ENCODE results near the gene ASTN2. TPM values are rescaled to one million over a fixed set of nuclear protein-coding genes. Genes with fewer than 3 reads are reported as not detected.

Gene ASTN2
- total RNA-seq, 1 donor from 2014 or later = 2.7 TPM

GRCh38 chr9:117273612-117274011 is 141.2 kb downstream of the ASTN2 start:
- intact Hi-C loops (cut with micrococcal nuclease) = no loop called here

GRCh38 chr9:117268847-117269446 is 145.9 kb downstream of the ASTN2 start:
- no peaks in the 10 kb centered on the region for H3K36me3 Mint-ChIP-seq (ENCODE audit: low read depth)
- H3K27ac Mint-ChIP-seq = no peak overlapping the region
- no peaks in the 10 kb centered on the region for H3K27me3 Mint-ChIP-seq (ENCODE audit: low read depth)
- H3K4me3 Mint-ChIP-seq (ENCODE audit: low read depth) = no peak overlapping the region
- no peaks in the 10 kb centered on the region for H3K9me3 Mint-ChIP-seq
- intact Hi-C loops (cut with micrococcal nuclease) = no loop called here
- no peak for DNase-seq (ENCODE audit: low spot score)
- H3K4me1 Mint-ChIP-seq (ENCODE audit: low read depth) = no peaks in the 10 kb centered on the region

More at GRCh38 chr9:117273612-117274011, 141.2 kb downstream of the ASTN2 start:
- H3K4me1 Mint-ChIP-seq (ENCODE audit: low read depth) = no peaks in the 10 kb centered on the region
- H3K27me3 Mint-ChIP-seq (ENCODE audit: low read depth) = no peaks in the 10 kb centered on the region
- no peaks in the 10 kb centered on the region for H3K9me3 Mint-ChIP-seq
- DNase-seq (ENCODE audit: low spot score) = no peak
- no peak overlapping the region for H3K27ac Mint-ChIP-seq
- no peak overlapping the region for H3K4me3 Mint-ChIP-seq (ENCODE audit: low read depth)
- H3K36me3 Mint-ChIP-seq (ENCODE audit: low read depth) = no peaks in the 10 kb centered on the region

DNA sequence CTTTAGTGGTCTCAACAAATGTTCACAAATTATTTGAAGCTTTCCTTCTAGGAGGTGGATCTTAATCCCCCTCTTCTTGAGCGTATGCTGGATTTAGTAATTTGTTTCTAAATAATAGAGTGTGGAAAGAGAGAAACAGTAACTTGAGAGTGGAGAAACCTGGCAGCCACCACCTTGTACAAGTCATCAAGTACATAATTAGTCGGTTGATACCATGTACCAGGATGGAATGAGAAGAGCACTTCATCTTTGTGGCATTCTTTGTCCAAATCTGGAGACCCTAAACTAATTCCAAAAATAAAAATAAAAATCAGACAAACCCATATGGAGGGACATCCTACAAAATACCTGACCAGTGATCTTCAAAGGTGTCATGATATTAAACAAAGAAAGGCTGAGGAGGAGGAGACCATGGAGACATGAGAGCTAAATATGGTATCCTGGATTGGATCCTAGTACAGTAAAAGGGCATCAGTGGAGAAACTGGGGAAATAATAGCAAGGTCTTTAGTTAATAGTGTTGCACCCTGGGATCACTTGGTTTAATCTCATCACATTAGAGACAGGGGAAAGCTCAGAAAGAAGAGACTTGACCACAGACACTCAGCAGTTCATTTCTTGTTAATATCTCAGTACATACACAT is 147.9 kb downstream of the ASTN2 start:
- H3K27ac Mint-ChIP-seq = no peak overlapping the region
- intact Hi-C loops (cut with micrococcal nuclease) = no loop called here
- no peaks in the 10 kb centered on the region for H3K9me3 Mint-ChIP-seq
- H3K27me3 Mint-ChIP-seq (ENCODE audit: low read depth) = no peaks in the 10 kb centered on the region
- DNase-seq (ENCODE audit: low spot score) = no peak
- no peak overlapping the region for H3K4me3 Mint-ChIP-seq (ENCODE audit: low read depth)
- no peaks in the 10 kb centered on the region for H3K4me1 Mint-ChIP-seq (ENCODE audit: low read depth)
- H3K36me3 Mint-ChIP-seq (ENCODE audit: low read depth) = no peaks in the 10 kb centered on the region

DNA sequence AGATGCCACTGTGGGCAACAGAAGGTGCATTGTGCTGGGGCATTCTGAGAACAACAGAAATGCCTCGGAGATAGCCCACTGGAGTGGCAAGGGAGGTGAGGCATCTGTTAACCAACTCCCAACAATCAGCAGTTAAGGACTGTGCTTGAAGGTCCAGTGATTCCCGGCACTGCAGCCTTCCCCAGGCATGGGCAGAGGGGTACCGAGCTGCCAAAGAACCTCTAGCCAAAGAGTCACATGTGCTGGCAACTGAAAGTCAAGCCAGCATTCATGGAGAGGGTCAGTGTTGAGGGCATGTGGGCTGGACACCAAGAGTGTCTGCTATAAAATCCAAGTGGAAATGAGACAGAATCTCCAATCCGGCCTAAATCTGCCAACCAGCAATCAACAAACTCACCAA is 149.6 kb downstream of the ASTN2 start:
- H3K27ac Mint-ChIP-seq = no peak overlapping the region
- H3K36me3 Mint-ChIP-seq (ENCODE audit: low read depth) = no peaks in the 10 kb centered on the region
- intact Hi-C loops (cut with micrococcal nuclease) = no loop called here
- no peaks in the 10 kb centered on the region for H3K4me1 Mint-ChIP-seq (ENCODE audit: low read depth)
- no peaks in the 10 kb centered on the region for H3K9me3 Mint-ChIP-seq
- H3K27me3 Mint-ChIP-seq (ENCODE audit: low read depth) = no peaks in the 10 kb centered on the region
- no peak overlapping the region for H3K4me3 Mint-ChIP-seq (ENCODE audit: low read depth)
- DNase-seq (ENCODE audit: low spot score) = no peak

DNA sequence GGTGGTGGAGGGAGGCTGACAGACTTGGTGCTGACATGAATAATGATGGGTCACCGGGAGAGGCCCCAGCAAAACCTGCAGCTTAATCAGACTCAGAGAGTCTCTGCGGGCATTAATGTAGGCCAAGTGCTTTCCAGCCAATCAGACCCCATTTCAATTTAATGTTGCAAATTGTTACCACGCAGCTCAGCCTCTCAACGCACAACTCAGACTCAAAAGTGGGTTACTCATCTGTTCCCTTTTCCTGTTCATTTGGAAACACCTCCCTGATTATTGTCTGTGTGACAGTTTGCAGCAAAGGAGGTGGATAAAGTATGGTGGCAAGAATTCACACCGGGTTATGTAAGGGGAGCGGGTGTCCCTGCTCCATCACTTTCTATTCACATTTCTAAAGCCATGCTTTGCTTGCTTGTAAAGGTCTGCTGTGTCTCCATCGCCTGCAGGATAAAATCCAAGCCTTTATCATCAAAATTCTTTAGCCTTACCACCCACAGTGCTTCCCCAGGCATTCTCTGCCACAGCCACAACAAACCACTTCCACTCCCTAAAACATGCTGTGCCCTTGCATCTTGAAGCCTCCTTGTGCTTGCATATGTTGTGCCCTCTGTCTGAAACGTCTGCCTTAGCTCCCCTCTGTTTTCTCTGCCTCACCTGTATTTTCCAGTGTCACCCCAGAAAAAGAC is 156.5 kb downstream of the ASTN2 start:
- H3K27ac Mint-ChIP-seq = no peak overlapping the region
- H3K36me3 Mint-ChIP-seq (ENCODE audit: low read depth) = no peaks in the 10 kb centered on the region
- no peak for DNase-seq (ENCODE audit: low spot score)
- no peaks in the 10 kb centered on the region for H3K9me3 Mint-ChIP-seq
- no peaks in the 10 kb centered on the region for H3K27me3 Mint-ChIP-seq (ENCODE audit: low read depth)
- no peak overlapping the region for H3K4me3 Mint-ChIP-seq (ENCODE audit: low read depth)
- no peaks in the 10 kb centered on the region for H3K4me1 Mint-ChIP-seq (ENCODE audit: low read depth)
- intact Hi-C loops (cut with micrococcal nuclease) = no loop called here

DNA sequence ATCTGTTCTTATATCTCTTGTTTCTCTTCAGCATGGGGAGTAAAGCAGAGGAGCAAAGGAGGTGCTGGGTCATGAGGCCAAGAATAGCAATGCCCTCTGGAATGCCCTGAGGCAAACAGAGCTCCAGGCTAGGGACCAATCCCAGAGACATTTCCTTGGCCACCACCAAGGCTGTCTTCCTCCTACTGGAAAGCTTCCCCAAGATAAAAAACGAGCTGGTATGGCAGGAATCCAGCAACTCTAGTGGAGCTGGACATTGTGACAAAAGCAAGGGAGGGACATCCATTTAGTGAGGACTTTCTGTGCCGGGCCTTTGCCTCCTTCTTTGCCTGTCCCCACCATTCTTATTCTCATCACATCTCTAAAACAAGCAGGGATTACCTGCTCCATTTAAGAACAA is 161.6 kb downstream of the ASTN2 start:
- no peak overlapping the region for H3K4me3 Mint-ChIP-seq (ENCODE audit: low read depth)

DNA sequence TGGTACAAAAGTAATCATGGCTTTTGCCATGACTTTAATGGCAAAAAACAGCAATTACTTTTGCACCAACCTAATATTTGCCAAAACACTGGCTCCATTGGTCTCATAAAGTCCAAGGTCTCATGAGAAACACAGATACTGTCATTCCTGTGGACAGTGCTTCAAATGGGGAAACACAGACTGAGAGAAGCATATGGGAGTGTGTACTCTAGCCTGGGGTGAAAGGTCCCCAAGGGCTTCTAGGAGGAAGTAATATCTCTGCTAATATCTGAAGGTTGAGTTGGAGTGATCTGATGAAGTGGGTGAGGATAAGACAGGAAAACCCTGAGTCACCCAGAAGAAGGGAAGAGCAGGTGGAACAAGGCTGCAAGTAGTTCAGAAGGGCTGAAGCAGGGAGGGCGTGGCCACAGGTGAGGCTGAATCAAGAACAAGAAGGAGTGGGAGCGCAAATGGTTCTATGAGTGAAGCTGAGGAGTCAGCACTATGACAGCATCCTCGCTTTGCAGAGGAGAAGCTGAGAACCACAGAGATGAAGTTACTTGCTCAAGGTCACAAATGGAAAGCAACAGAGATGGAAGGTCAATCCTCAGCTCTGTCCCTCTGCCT is 164.1 kb downstream of the ASTN2 start:
- Mint-ChIP-seq H3K4me3 (ENCODE audit: low read depth) (no peak overlapping the region), H3K36me3 (ENCODE audit: low read depth) (no peaks in the 10 kb centered on the region), H3K4me1 (ENCODE audit: low read depth) (peaks cover 2% of the 10 kb centered on the region), H3K9me3 (no peaks in the 10 kb centered on the region), H3K27me3 (ENCODE audit: low read depth) (no peaks in the 10 kb centered on the region), H3K27ac (no peak overlapping the region)
- no peak for DNase-seq (ENCODE audit: low spot score)
- intact Hi-C loops (cut with micrococcal nuclease) = no loop called here

More for the DNA sequence above, 161.6 kb downstream of the ASTN2 start:
- H3K4me1 Mint-ChIP-seq (ENCODE audit: low read depth) = peaks cover 2% of the 10 kb centered on the region
- no peaks in the 10 kb centered on the region for H3K36me3 Mint-ChIP-seq (ENCODE audit: low read depth)
- DNase-seq (ENCODE audit: low spot score) = no peak
- intact Hi-C loops (cut with micrococcal nuclease) = no loop called here
- no peaks in the 10 kb centered on the region for H3K9me3 Mint-ChIP-seq
- H3K27me3 Mint-ChIP-seq (ENCODE audit: low read depth) = no peaks in the 10 kb centered on the region
- no peak overlapping the region for H3K27ac Mint-ChIP-seq

DNA sequence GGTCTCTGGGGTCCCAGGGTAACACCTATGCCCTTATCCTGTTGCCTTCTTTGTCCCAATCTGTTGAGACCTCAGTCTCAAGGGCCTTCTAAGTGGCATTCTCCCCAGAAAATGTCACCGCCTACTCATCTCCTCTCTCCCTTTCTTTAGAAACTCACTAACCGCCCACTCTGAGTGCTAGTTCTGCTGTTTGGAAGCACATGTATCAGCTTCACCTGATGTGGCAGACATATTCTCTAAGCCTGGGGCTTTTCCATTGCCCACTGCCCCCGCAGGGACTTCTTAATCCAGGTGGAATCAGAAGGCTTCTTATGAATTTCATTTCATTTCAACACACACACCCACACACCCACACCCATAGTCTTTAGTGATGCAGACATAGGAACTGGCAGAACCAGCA is 165.1 kb downstream of the ASTN2 start:
- Mint-ChIP-seq H3K9me3 (no peaks in the 10 kb centered on the region), H3K36me3 (ENCODE audit: low read depth) (no peaks in the 10 kb centered on the region), H3K4me1 (ENCODE audit: low read depth) (peaks cover 2% of the 10 kb centered on the region), H3K27me3 (ENCODE audit: low read depth) (no peaks in the 10 kb centered on the region), H3K27ac (no peak overlapping the region), H3K4me3 (ENCODE audit: low read depth) (no peak overlapping the region)
- intact Hi-C loops (cut with micrococcal nuclease) = no loop called here
- DNase-seq (ENCODE audit: low spot score) = no peak

DNA sequence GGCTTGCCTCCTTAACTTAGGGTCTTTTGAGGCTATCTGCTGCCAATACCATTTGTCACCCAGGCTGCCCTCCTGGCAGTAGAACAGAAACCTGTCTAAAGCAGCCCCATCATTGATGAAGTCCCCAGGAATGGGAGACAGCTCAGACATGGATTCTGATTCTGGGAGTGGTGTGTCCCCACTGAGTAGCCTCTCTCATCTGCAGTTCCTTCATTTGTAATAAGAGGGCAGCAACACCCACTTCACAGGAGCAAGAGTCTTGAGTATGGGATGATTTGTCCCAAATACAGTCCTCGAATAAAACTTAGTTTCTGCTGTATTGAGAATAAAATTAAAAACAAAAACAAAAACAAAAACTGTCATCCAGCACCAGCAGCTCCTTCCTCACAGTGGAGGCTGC is 167.6 kb downstream of the ASTN2 start:
- Mint-ChIP-seq H3K27me3 (ENCODE audit: low read depth) (no peaks in the 10 kb centered on the region), H3K4me3 (ENCODE audit: low read depth) (no peak overlapping the region), H3K9me3 (no peaks in the 10 kb centered on the region), H3K27ac (no peak overlapping the region), H3K36me3 (ENCODE audit: low read depth) (no peaks in the 10 kb centered on the region), H3K4me1 (ENCODE audit: low read depth) (peaks cover 2% of the 10 kb centered on the region)
- intact Hi-C loops (cut with micrococcal nuclease) = no loop called here
- DNase-seq (ENCODE audit: low spot score) = no peak

GRCh38 chr9:117245175-117245829 is 169.6 kb downstream of the ASTN2 start:
- no peak overlapping the region for H3K27ac Mint-ChIP-seq

GRCh38 chr9:117242082-117242481 is 172.8 kb downstream of the ASTN2 start:
- H3K27ac Mint-ChIP-seq = no peak overlapping the region
- H3K27me3 Mint-ChIP-seq (ENCODE audit: low read depth) = no peaks in the 10 kb centered on the region
- no peaks in the 10 kb centered on the region for H3K4me1 Mint-ChIP-seq (ENCODE audit: low read depth)
- no peaks in the 10 kb centered on the region for H3K36me3 Mint-ChIP-seq (ENCODE audit: low read depth)
- no peak for DNase-seq (ENCODE audit: low spot score)
- intact Hi-C loops (cut with micrococcal nuclease) = no loop called here
- no peak overlapping the region for H3K4me3 Mint-ChIP-seq (ENCODE audit: low read depth)
- H3K9me3 Mint-ChIP-seq = no peaks in the 10 kb centered on the region

More at GRCh38 chr9:117245175-117245829, 169.6 kb downstream of the ASTN2 start:
- Mint-ChIP-seq H3K9me3 (no peaks in the 10 kb centered on the region), H3K4me1 (ENCODE audit: low read depth) (peaks cover 2% of the 10 kb centered on the region), H3K4me3 (ENCODE audit: low read depth) (no peak overlapping the region), H3K36me3 (ENCODE audit: low read depth) (no peaks in the 10 kb centered on the region), H3K27me3 (ENCODE audit: low read depth) (no peaks in the 10 kb centered on the region)
- no peak for DNase-seq (ENCODE audit: low spot score)
- intact Hi-C loops (cut with micrococcal nuclease) = no loop called here

DNA sequence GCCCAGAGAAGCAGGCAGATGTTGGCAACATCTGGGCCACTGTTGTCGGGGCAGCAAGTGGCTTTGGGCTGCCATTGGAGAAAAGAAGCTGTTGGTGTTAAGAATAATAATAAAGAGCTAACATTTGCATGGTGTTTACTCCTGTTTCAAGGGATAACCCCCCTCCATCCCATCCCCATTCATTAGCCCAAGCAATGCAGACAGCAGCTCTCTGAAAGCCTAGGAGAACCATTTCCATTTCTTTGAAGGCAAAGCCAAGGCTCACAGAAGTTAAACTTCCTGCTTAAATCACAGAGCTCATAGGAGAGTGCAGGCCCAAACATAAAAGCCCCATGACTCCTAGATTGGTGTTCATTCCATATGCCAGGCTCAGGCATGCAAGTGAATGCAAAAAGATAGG is 175.4 kb downstream of the ASTN2 start:
- no peak for DNase-seq (ENCODE audit: low spot score)
- no peaks in the 10 kb centered on the region for H3K36me3 Mint-ChIP-seq (ENCODE audit: low read depth)
- no peak overlapping the region for H3K27ac Mint-ChIP-seq
- H3K27me3 Mint-ChIP-seq (ENCODE audit: low read depth) = no peaks in the 10 kb centered on the region
- H3K9me3 Mint-ChIP-seq = no peaks in the 10 kb centered on the region
- intact Hi-C loops (cut with micrococcal nuclease) = no loop called here
- no peaks in the 10 kb centered on the region for H3K4me1 Mint-ChIP-seq (ENCODE audit: low read depth)
- H3K4me3 Mint-ChIP-seq (ENCODE audit: low read depth) = no peak overlapping the region

Data from activated T-helper 2 cell treated with anti-CD3 and anti-CD28 coated beads, Interferon-gamma antibody, Interleukin-2, Interleukin-4, amounts not matched to agents 10 μg/mL and 5 μg/mL and 100 μg/mL, durations not matched to agents 14 hours and 24 hours and 36 hours (primary cell).